ENCODE results near the gene STAU1.

GRCh38 chr20:49161428-49162152 lies 26.5 kb downstream of the STAU1 start:
- TF ChIP-seq, protein P1, sequence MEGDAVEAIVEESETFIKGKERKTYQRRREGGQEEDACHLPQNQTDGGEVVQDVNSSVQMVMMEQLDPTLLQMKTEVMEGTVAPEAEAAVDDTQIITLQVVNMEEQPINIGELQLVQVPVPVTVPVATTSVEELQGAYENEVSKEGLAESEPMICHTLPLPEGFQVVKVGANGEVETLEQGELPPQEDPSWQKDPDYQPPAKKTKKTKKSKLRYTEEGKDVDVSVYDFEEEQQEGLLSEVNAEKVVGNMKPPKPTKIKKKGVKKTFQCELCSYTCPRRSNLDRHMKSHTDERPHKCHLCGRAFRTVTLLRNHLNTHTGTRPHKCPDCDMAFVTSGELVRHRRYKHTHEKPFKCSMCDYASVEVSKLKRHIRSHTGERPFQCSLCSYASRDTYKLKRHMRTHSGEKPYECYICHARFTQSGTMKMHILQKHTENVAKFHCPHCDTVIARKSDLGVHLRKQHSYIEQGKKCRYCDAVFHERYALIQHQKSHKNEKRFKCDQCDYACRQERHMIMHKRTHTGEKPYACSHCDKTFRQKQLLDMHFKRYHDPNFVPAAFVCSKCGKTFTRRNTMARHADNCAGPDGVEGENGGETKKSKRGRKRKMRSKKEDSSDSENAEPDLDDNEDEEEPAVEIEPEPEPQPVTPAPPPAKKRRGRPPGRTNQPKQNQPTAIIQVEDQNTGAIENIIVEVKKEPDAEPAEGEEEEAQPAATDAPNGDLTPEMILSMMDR (IDR thresholded peaks at IDR 0.05), result no peak
- TF ChIP-seq EZH2 (IDR thresholded peaks at IDR 0.05), result no peak

All from neural progenitor cell (in vitro differentiated cells).